Erythroblast (primary cell): ENCODE results near the gene CACNA2D4.

Experiments
- GATA1 ChIP-seq: IDR thresholded peaks from 2 replicates; pipeline ENCODE4 v1.6.1; 2011; ENCODE audit warnings: low read depth, mild to moderate bottlenecking, control low read depth, low read length, moderate library complexity
- POLR2A ChIP-seq: IDR thresholded peaks from 2 replicates; pipeline ENCODE4 v1.6.1; 2011; ENCODE audit warnings: mild to moderate bottlenecking, low read length

- no peak for TF ChIP-seq POLR2A
- TF ChIP-seq GATA1: no peak
Measured at GRCh38 chr12:1858456-1858855, 60.0 kb downstream of the CACNA2D4 start.
